ENCODE data around the gene LMX1B. TPM values are rescaled to one million over a fixed set of nuclear protein-coding genes. Genes with fewer than 3 reads are reported as not detected.

LMX1B gene
- total and polyA plus RNA-seq, 2 donors (not counting 1 experiment from before 2014, with no cell fraction given), result not detected

GRCh38 chr9:126692759-126693427 lies 79.2 kb downstream of the LMX1B start:
- Histone ChIP-seq H4K20me1 (ENCODE audit: control insufficient read depth, extremely low read depth, insufficient read depth, low read length) (no peaks in the 10 kb centered on the region), H3K4me2 (ENCODE audit: extremely low read depth, insufficient read depth, low read length) (no peak overlapping the region), H3K4me3 (replicated peaks in 1 of 4; ENCODE audit: control extremely low read depth in 1 of 4, insufficient read depth in 1 of 4, low read depth in 3 of 4, low read length in 4 of 4) (no peak overlapping the region), H3K9ac (ENCODE audit: insufficient read depth, low read length) (no peak overlapping the region), H3K4me1 (ENCODE audit: control insufficient read depth, extremely low read depth, insufficient read depth, low read length) (no peaks in the 10 kb centered on the region), H3K27ac (ENCODE audit: insufficient read depth, low read length) (no peak overlapping the region), H3K36me3 (ENCODE audit: control insufficient read depth, insufficient read depth, low read length) (no peaks in the 10 kb centered on the region), H3K79me2 (ENCODE audit: control insufficient read depth, insufficient read depth, low read length) (no peaks in the 10 kb centered on the region), H2AFZ (ENCODE audit: low read length) (no peak overlapping the region), H3K9me3 (ENCODE audit: control insufficient read depth, insufficient read depth, low read depth, low read length) (no peaks in the 10 kb centered on the region), H3K27me3 (ENCODE audit: control insufficient read depth, insufficient read depth, low read length) (no peaks in the 10 kb centered on the region)
- DNase-seq (ENCODE audit: low read depth in 2 of 2), result no peak
- TF ChIP-seq CTCF (conservative IDR thresholded peaks at IDR 0.05 in 1 of 2, IDR thresholded peaks at IDR 0.05 in 1 of 2; ENCODE audit: low read depth in 1 of 2, low read length in 2 of 2) (no peak), EZH2 (IDR thresholded peaks at IDR 0.05; ENCODE audit: low read length, missing control alignments) (no peak)

- no peak overlapping the region for H3K4me3 ChIP-seq (replicated peaks in 1 of 4; ENCODE audit: control extremely low read depth in 1 of 4, insufficient read depth in 1 of 4, low read depth in 3 of 4, low read length in 4 of 4)
- DNase-seq (ENCODE audit: low read depth in 2 of 2), result no peak
- H4K20me1 ChIP-seq (ENCODE audit: control insufficient read depth, extremely low read depth, insufficient read depth, low read length), result no peaks in the 10 kb centered on the region
- no peaks in the 10 kb centered on the region for H3K9me3 ChIP-seq (ENCODE audit: control insufficient read depth, insufficient read depth, low read depth, low read length)
- no peaks in the 10 kb centered on the region for H3K27me3 ChIP-seq (ENCODE audit: control insufficient read depth, insufficient read depth, low read length)
- H2AFZ ChIP-seq (ENCODE audit: low read length), result no peak overlapping the region
- TF ChIP-seq CTCF (conservative IDR thresholded peaks at IDR 0.05 in 1 of 2, IDR thresholded peaks at IDR 0.05 in 1 of 2; ENCODE audit: low read depth in 1 of 2, low read length in 2 of 2) (no peak), EZH2 (IDR thresholded peaks at IDR 0.05; ENCODE audit: low read length, missing control alignments) (no peak)
- H3K4me1 ChIP-seq (ENCODE audit: control insufficient read depth, extremely low read depth, insufficient read depth, low read length), result no peaks in the 10 kb centered on the region
- no peak overlapping the region for H3K4me2 ChIP-seq (ENCODE audit: extremely low read depth, insufficient read depth, low read length)
- H3K27ac ChIP-seq (ENCODE audit: insufficient read depth, low read length), result no peak overlapping the region
- H3K79me2 ChIP-seq (ENCODE audit: control insufficient read depth, insufficient read depth, low read length), result no peaks in the 10 kb centered on the region
- no peak overlapping the region for H3K9ac ChIP-seq (ENCODE audit: insufficient read depth, low read length)
- H3K36me3 ChIP-seq (ENCODE audit: control insufficient read depth, insufficient read depth, low read length), result no peaks in the 10 kb centered on the region
Observed at GRCh38 chr9:126693428-126693944, 79.8 kb downstream of the LMX1B start.

GRCh38 chr9:126694206-126695081 lies 80.7 kb downstream of the LMX1B start:
- Histone ChIP-seq H3K4me1 (ENCODE audit: control insufficient read depth, extremely low read depth, insufficient read depth, low read length) (no peaks in the 10 kb centered on the region), H3K27me3 (ENCODE audit: control insufficient read depth, insufficient read depth, low read length) (no peaks in the 10 kb centered on the region), H2AFZ (ENCODE audit: low read length) (no peak overlapping the region), H3K36me3 (ENCODE audit: control insufficient read depth, insufficient read depth, low read length) (no peaks in the 10 kb centered on the region), H4K20me1 (ENCODE audit: control insufficient read depth, extremely low read depth, insufficient read depth, low read length) (no peaks in the 10 kb centered on the region), H3K4me2 (ENCODE audit: extremely low read depth, insufficient read depth, low read length) (no peak overlapping the region), H3K27ac (ENCODE audit: insufficient read depth, low read length) (no peak overlapping the region), H3K79me2 (ENCODE audit: control insufficient read depth, insufficient read depth, low read length) (no peaks in the 10 kb centered on the region), H3K9ac (ENCODE audit: insufficient read depth, low read length) (no peak overlapping the region), H3K4me3 (replicated peaks in 1 of 4; ENCODE audit: control extremely low read depth in 1 of 4, insufficient read depth in 1 of 4, low read depth in 3 of 4, low read length in 4 of 4) (no peak overlapping the region), H3K9me3 (ENCODE audit: control insufficient read depth, insufficient read depth, low read depth, low read length) (no peaks in the 10 kb centered on the region)
- TF ChIP-seq CTCF (conservative IDR thresholded peaks at IDR 0.05 in 1 of 2, IDR thresholded peaks at IDR 0.05 in 1 of 2; ENCODE audit: low read depth in 1 of 2, low read length in 2 of 2) (no peak), EZH2 (IDR thresholded peaks at IDR 0.05; ENCODE audit: low read length, missing control alignments) (no peak)
- DNase-seq (ENCODE audit: low read depth in 2 of 2), result no peak
